Posterior cingulate gyrus (tissue), 11 donors: ENCODE data around the gene CFAP77.

Source experiments
- DNase-seq, 10 donors: peaks; one replicate each; pipeline versions ENCODE4 v3.0.0 to v3.0.0-alpha.2; 2020 to 2021; ENCODE audit warnings: mixed read lengths in 3 of 10
- intact Hi-C: fragments of 100-400 bp; cut with DNase I; formaldehyde crosslinking; loops from one replicate; pipeline ENCODE4 v1.15.1; 2023

CFAP77 gene

DNA sequence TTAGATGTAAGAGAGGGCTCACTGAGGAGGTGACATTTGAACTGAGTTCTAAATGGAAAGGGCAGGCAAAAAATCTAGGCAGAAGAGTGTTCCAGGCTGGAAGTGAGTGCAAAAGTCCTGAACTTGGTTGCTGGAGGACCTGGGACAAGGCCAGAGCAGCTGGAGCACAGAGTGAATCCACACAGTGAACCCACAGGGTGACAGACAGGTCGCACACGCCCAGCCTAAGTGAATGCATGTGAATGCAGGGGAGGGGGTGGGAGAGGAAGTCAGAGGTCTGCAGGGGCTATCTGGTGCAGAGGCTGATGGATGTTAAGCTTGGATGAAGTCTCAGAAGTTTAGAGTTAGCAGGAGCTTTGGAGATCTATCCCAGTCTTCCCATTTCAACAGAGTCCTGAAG is 2.8 kb upstream of the CFAP77 start:
- no peak for DNase-seq
- intact Hi-C loops = no loop called here

DNA sequence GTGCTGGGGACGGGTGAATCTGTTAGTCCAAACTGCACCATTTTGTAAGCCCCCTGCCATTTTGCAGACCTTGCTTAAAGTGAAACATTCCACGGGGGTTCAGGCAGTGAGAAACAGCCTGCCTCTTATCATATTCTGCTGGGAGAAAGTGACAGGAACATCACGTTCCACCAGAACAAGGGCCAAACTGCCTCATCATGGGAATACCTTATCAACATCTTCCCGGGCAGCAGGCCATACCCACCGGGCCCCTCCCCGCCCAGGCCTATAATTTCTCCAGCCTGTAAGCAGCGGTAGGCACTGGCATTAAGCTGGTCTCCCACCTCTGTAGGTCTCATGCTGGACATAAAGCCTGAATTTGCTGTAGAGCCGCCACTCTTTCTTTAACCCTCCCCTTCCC is 1.5 kb upstream of the CFAP77 start:
- intact Hi-C loops = no loop called here
- no peak for DNase-seq

DNA sequence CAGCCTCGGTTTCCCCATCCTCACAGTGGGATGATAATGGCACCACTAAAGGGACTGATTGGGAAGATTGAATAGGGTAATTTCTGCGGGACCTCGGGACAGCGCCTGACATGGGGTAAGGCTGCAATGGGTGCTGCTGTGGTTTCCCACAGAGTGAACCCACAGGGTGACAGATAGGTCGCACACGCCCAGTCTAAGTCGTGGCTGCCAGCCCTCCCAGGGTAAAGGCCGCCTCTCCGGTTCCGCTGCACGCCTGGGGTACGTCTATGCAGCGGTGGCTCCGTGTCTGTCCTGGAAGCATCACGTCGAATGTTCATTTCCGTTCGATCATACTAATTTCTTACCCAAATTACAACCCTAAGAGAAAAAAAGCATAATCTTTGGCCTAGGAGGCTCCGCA is 631 bp downstream of the CFAP77 start:
- intact Hi-C loops = loop anchor here (2.0 kb wide), 1 partner anchor 164 kb away; no protein-coding TSS in a partner anchor
- DNase-seq = no peak

DNA sequence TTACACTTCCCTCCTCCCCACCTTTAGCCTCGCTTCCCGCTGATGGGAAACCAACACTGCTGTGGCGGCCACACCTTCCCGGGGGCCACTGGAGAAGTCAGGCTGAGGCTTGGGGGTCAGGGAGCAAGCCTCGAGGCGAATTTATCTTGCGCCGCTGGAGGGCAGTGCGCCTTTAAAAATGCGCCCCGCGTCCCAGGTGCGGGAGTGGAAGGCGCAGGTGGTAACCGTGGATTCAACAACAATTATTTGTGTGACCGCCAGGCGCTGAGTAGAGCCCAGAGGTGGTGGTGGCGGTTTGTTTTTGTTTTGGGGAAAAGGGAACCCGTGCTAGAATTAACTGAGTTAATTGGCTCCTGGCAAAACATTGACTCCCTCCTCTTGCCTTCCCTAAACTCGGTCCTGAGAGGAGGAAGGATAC is 1.1 kb downstream of the CFAP77 start:
- peak in 4 of 10 donors; percentile 10 to 24 (median 18) for DNase-seq
- intact Hi-C loops = loop anchor here (2.0 kb wide), 1 partner anchor 164 kb away; no protein-coding TSS in a partner anchor

DNA sequence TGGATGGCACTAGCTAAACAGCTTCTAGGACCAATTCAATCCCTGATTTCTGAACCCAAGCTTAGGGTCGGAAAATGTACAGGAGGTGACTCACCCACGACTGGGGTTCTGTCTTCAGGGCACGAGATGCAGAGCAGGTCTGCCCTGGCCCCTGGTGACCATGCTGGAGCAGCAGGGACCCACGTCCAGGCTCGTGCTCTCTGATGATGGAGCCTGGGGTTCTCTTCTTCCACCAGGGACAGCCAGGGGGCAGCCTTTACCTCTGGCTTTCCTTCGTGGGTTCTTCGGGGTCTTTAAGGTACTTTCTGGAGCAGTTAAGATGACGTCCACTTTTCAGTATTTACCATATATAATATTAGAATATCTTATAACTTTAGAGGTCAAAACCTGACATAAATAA is 2.1 kb downstream of the CFAP77 start:
- DNase-seq = no peak
- intact Hi-C loops = loop anchor here (2.0 kb wide), 1 partner anchor 389 kb away; no protein-coding TSS in a partner anchor

DNA sequence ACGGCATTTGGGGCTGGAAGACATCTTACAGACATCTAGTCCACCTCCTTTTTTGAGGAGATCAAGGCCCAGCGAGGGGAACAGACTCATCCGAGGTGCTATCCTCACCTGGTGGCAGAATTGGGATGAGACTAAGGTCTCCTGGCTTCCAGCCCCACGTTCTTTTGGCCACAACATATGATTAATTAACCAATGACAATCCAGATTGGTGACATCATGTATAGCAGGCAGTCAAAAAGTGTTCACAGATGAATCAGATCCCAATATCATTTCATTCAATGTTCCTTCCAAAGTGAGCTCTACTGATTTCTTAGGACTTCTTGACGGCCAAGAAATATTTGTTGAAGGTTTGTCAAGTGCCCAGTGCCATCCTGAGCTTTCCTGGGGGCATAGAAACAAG is 3.9 kb downstream of the CFAP77 start:
- no peak for DNase-seq
- intact Hi-C loops = loop anchor here (2.0 kb wide), 1 partner anchor 387 kb away; no protein-coding TSS in a partner anchor

DNA sequence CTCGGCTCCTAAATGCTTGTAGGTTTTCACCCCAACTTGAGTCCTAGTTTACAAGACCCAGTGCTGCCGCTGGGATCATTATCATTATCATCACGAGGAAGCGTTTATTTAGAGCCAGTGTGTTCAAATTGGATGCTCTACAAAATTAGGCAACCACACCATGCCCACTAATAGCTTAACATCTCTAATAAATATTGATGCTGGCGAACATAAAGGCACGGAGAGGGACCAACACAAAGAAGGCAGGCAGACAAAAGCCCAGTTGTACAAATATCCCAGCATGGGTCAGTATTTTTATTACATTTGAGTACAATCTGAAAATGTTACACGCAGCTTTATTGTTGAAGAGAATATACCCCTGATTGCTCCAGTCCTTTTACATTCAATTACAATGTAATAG is 4.7 kb downstream of the CFAP77 start:
- intact Hi-C loops = no loop called here
- DNase-seq = no peak

DNA sequence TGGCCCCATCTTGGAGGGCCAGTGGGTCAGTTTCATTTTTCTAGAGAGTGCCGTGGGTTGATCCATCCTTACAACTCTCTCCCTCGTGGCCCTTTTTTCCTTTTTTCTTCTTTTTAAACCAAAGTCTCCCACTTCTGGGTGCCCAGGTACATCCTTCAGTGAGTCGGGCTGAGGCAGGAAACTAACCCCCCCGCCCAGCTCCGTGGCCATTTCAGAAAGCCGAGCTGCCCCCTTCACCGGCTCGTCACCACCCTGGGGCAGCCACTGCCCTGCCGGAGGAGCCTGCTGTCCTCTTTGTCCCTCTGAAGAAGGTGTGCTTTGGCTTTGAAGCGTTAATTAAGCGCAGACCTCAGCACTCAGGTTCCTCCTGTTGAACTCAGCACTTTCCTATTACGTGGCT is 5.2 kb downstream of the CFAP77 start:
- intact Hi-C loops = no loop called here
- no peak for DNase-seq

DNA sequence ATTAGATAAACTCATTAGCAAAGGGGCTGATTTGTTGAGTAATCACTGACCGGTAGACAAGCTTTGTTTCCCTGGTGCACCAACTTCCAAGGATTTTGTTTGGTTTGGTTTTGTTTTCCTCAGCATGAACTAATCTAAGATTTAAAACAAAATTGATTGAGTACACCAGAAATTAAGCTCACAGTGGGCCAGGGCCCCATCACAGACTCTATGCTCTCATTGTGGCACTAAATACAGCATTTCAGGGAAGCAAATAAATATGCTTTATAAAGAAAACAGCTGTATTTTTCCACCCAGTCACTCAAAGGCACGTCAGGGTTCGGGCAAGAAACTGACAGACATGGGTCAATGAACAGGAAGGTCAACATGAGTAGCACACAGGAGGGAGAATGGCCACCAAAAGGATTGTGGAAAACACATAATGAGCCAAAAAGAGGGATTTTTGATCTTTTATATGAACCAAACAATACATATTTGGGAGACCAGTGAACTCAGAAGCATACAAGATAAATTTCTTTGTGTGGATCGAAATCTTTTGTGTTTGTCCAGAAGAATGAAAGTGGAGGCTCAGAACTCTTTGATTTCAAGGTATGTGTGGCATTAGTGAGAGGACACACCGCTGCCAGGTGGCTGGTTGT is 8.8 kb downstream of the CFAP77 start:
- intact Hi-C loops = no loop called here
- no peak for DNase-seq

DNA sequence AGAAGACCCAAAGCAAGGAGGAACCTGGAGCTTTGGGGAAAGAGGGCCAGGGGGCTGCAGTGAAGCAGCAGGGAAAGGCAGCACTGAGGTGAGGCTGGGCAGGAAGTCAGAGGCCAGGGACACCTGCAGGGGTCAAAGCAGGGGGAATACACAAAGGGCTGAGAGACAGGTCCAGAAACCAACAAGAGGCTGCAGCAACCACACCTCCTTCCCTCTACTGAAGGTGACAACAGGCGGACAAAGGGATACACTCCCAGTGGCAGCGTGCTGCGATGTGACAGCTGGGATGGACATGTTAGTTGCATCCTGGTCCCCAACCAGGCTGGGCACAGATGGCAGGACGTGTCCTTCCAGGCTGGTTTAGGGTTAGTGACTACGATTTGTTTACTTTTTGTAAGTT is 12.6 kb downstream of the CFAP77 start:
- intact Hi-C loops = no loop called here

DNA sequence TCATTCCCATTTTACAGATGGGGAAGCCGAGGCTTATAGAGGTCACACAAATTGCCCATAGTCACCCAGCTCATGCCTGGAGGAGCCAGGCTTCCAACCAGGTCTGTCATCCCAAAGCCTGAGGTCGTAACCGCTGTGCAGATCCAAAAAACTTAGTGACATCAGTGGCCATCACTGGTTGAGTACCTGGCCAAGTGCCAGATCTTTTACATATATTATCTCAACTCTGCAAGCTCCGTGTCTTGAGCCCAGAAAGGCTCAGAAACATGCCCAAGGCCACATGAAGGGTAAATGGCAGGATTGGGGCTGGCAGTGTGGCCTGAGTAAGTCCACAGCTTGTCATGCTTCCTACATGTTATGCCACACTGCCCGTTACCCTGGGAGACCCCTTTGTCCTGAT is 13.5 kb downstream of the CFAP77 start:
- no peak for DNase-seq
- intact Hi-C loops = no loop called here

More for the DNA sequence above, 12.6 kb downstream of the CFAP77 start:
- peak in 1 of 10 donors; percentile 52 for DNase-seq

DNA sequence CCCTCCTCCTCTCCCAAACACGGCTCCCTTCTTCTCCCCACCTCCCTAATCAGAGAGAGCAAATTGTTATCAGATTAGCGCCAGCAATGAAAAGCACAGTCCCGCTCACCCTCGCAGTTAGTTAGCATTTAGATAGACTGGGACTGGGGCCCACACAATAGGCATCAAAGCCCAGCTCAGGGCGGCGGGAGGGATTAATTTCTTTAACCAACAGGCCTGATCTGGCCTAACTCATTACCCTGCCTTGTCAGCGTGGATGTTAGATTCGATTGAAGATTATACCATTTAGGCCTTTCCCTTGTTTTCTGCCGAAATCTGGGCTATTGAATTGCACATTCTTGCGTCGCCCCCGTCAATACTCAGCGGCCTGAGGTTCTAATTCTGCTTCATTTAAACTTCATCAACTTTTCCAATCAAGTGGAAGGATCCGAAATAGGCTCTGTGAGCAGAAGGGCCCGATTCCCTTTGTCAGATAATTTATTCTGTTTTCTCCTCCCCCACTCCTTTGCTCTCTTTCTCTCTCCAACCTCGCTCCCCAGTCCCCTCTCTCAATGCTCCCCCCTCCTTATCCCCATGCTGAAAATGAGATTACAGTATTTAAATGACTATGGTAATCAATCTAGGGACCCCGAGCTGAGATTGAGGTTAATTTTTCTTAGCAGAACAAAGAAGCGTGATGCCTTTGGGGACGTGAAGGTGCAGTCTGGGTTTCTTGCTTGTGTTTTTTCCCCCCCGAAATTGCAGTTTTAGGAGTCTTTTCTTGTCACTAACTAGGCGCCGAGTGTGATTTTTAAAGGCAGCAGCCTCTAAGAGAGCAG is 15.1 kb downstream of the CFAP77 start:
- intact Hi-C loops = no loop called here
- DNase-seq = no peak

DNA sequence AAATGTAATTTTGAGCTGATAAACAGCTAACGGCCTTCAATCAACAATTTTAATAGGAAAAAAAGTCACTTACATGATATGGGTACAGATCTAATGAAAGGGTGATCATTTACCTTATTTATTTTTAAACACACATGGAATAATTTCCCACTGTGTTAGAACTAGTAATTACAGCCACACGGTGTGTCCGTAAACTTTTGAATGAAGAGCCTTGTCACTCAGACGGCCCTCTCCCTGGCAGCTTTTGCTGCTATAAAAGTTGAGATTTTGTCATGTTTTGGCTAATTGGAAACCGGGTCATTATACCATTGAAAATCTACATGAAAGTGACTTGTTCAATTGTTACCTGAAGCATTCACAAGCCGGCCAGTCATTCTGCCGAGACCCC is 15.7 kb downstream of the CFAP77 start:
- DNase-seq = no peak
- intact Hi-C loops = no loop called here

DNA sequence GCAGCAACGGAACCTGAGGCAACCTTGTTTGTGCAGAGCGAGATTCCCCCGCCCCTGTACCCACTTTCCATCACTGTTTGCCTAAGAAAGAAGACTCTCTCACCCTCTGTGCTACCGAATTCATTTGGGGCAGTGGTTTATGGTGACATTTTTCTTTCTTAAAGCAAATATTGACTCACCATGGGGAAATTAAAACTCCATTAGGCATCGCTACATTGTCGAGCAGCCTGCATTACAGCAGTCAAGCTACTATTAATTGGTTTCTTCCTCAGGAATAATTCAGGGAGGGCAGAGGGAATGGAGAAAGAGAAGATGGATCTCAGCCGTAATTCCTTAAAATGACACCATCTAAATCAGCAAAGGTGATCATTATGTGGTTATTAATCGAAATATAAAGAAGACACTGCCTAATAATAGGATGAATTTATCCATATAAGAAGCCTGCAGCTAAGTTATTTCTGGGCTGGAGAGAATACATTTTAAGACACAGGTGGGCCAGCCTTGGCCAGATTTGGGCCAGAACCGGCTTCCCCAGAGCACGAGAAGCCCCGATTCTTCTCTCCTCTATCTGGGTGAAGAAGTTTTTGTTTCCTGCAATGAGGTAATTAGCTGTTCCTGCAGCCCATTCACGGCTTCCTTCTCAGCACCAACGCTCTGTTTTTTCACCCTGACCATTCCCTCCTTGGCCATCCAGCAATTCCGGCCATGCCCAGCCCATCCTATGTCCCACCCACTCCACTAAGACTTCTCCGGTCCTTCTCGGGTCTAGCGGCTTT is 16.8 kb downstream of the CFAP77 start:
- no peak for DNase-seq
- intact Hi-C loops = no loop called here

DNA sequence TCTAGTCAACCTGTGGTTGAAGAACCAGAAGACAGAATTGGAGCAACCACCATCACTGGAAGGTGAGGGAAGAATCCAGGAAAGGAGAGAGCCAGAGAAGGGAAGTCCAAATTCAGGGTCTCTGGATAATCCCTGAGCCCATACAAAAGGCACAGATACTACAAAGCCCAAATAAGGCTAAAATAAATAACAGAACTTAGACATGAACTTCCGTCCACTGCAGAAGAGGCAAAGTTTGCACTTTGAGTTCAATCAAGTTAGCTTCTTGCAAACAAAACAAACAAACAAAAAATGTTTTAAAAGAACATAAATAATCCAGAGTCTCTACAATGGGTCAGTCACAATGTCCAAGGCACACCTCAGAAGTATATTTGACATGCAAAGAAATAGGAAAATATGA is 21.0 kb downstream of the CFAP77 start:
- no peak for DNase-seq
- intact Hi-C loops = no loop called here

DNA sequence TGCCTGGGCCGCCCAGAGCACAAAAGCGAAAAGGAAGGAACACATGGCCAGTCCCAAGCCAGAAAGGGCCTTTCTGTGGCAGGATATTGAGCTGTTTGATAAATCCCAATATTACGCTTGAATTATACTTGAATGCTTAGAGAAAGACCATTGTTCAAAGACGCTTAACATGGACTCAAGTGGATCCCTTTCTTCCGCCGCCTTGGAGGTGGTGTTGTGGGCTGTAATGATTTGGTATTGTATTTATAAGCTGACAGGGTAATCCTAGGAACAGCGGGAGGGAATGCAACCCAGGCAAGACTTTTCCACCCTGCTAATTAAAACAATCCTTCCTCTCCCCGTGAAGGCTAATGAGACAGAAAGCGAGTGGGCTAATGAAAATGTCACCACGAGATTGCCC is 24.9 kb downstream of the CFAP77 start:
- no peak for DNase-seq
- intact Hi-C loops = no loop called here

DNA sequence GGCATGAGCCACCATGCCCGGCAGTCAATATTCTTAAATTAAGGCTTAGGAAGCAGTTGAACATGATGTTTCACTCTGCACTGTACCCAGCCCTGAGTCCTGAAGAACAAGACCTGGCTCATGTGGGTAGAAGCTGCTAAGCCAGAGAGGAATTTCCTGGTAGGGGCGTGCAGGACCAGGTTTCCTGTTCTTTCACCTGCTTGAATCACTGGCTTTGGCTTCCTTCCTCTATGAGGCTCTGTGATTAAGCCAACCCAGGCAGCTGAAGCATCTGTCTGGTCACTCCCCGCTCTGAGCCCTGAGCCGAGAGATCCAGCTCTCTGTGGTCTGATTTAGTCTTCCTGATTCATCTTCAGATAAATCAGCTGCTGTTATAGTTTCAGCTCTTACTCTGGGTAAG is 29.1 kb downstream of the CFAP77 start:
- no peak for DNase-seq
- intact Hi-C loops = no loop called here

DNA sequence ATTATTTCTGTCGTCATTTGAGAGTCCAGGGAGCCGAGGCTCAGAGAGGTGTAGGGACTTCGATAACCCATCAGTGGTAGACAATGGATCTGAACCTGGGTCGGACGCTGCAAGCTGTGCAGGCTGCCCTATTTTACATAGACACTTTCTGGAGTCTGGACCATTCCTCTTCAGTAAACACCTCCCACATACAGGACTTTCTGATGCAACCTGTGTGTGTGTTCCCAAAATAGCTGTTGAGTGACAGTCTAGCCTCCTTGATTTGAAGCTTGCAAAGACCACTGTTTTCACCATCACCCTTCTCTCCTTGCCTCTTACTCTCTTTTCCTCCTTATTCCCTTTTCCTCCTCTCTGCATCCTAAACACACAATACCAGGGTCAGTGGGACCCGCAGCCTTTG is 30.7 kb downstream of the CFAP77 start:
- intact Hi-C loops = no loop called here
- DNase-seq = no peak

DNA sequence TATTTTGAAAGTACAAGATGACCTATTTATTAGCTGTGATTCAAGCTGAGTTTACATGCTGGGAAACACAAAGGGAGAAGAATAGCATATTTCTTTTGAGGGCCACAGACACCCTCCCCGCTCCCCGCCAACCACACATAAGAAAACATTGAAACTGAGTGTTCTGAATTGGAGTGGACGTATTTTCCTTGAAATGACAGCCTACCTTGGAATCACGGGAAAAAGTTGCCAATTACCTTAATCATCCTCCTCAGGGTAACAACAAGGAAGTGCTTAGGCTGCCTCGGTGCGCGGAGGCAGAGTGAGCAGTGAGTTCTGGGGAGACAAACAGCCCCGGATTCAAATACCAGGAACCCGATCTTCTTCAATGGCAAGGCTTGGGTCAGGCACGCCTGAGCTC is 31.4 kb downstream of the CFAP77 start:
- no peak for DNase-seq
- intact Hi-C loops = no loop called here

DNA sequence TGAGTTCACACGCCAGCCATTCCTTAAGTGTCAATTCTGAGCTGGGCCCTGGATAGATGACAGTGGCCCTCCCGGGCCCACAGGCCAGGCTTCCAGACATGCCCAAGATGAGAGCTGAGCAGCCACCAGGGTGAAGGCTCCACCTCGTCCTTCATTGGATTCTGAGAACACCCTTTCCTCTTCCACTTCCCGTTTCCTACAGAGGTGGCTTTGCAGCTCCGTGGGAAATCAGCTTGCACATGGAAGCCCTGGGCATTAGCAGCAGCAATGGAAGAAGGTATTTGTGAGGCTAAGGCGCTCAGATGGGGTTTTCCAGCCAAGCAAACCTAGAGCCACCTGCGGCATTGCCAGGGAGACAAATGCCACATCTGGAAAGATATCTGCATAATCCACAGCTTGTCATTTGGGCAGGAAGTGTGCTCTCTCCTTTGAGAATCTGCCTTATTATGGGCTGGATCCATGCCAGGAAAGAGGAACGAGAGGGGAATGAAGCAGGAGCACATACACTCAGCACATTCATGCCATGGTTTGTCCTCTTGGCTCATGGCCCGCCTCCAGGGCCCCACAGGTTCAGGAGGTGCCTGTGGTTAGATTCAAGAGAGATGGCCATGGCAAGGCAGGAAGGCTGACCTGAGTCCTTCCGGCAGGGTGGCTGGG is 34.1 kb downstream of the CFAP77 start:
- intact Hi-C loops = no loop called here
- DNase-seq = no peak

DNA sequence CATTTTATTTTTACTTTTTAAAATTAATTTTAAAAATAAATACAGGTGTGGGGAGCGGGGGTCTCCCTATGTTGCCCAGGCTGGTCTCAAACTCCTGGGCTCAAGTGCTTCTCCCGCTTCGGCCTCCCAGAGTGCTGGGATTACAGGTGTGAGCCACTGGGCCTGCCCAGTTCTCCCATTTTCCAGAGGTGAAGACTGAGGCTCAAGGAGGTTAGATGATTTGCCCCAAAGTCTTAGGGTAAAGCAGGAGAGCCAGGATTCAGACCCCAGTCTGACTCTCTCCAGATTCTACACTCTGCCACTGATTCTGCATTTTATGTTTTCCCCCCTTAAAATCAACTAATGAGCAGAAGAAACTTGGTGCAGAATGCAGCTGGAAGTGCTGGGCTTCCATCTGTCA is 36.9 kb downstream of the CFAP77 start:
- no peak for DNase-seq
- intact Hi-C loops = no loop called here
